Testis (tissue), 3 donors: ENCODE results near the gene LRRC49. TPM values are rescaled to one million over a fixed set of nuclear protein-coding genes. Genes with fewer than 3 reads are reported as not detected.

Experiments
- DNase-seq: peaks from one replicate; pipeline ENCODE4 v3.0.0-alpha.2; 2019
- H3K27ac ChIP-seq, 2 donors: fragments of 200-600 bp; sonication (generic); one replicate each; pipeline ENCODE4 v1.5.1; 2019
- H3K27me3 ChIP-seq: fragments of 200-600 bp; sonication (generic); one replicate; pipeline ENCODE4 v1.5.1; 2019
- H3K36me3 ChIP-seq: fragments of 200-600 bp; sonication (generic); one replicate; pipeline ENCODE4 v1.5.1; 2017; ENCODE audit warnings: low read depth; ENCODE audit errors: missing control alignments
- H3K4me1 ChIP-seq: fragments of 200-600 bp; sonication (generic); one replicate; pipeline ENCODE4 v1.5.1; 2019
- H3K4me3 ChIP-seq, 2 donors: fragments of 200-600 bp; sonication (generic); one replicate each; pipeline ENCODE4 v1.5.1; 2017 to 2019
- H3K9me3 ChIP-seq: fragments of 200-600 bp; sonication (generic); one replicate; pipeline ENCODE4 v1.5.1; 2017
- CTCF ChIP-seq, 3 experiments: fragments of 450-650 bp in 2 of 3; fragments of 200-600 bp in 1 of 3; sonication (generic) in 1 of 3; IDR thresholded peaks; one replicate each; pipeline ENCODE4 v1.5.1; 2016 to 2019; ENCODE audit warnings: antibody characterized with exemption in 3 of 3, mild to moderate bottlenecking in 2 of 3, moderate library complexity in 1 of 3
- POLR2A ChIP-seq: fragments of 450-650 bp; IDR thresholded peaks from one replicate; pipeline ENCODE4 v1.6.1; 2017; ENCODE audit warnings: antibody characterized with exemption, mild to moderate bottlenecking, moderate library complexity
- WGBS, 2 donors: methylation state at CpG; one replicate each; pipeline ENCODE4 v1.1.5; 2018; 5-methylcytosine and 5-hydroxymethylcytosine counted together
- intact Hi-C: fragments of 100-400 bp; cut with DNase I; formaldehyde crosslinking; loops from one replicate; pipeline ENCODE4 v1.15.1; 2023; ENCODE audit warnings: low total_unique reads
- polyA plus RNA-seq: library from polyadenylated mRNA; stranded (reverse); fragments of 350-450 nt; fragmentation: Illumina TruSeq; extraction: RNeasy Lipid Tissue Mini Kit (QIAGEN cat#74804); gene quantifications from one replicate; pipeline ENCODE4 v1.2.3, GENCODE V29; 2014; ENCODE audit warnings: low read depth, low replicate concordance; ENCODE audit not compliant: insufficient read depth
- total RNA-seq, 2 donors: library from RNA; depleted of rRNA; stranded (reverse); fragments of >200 nt; gene quantifications; one replicate each; pipeline ENCODE4 v1.2.3, GENCODE V29; 2016

Gene LRRC49
- total and polyA plus RNA-seq, 3 donors from 2014 or later, result 19.9 to 35.4 (median 22.4) TPM

GRCh38 chr15:70956201-70956995 lies 63.8 kb downstream of the LRRC49 start:
- WGBS, 2 donors, result 79 to 86% methylated on average over 3 of the region's 3 CpGs
- TF ChIP-seq CTCF (IDR thresholded peaks at IDR 0.05) (no peak), POLR2A (no peak)
- DNase-seq, result no peak
- intact Hi-C loops, result no loop called here
- Histone ChIP-seq H3K27ac (no peak overlapping the region), H3K36me3 (no peaks in the 10 kb centered on the region), H3K4me3 (no peak overlapping the region), H3K4me1 (no peaks in the 10 kb centered on the region), H3K9me3 (no peaks in the 10 kb centered on the region), H3K27me3 (no peaks in the 10 kb centered on the region)

- intact Hi-C loops, result no loop called here
These were observed 69.5 kb downstream of the LRRC49 start for GRCh38 chr15:70962084-70962483.

GRCh38 chr15:70963199-70963598 lies 70.6 kb downstream of the LRRC49 start:
- DNase-seq, result no peak
- no peaks in the 10 kb centered on the region for H3K27me3 ChIP-seq

More at GRCh38 chr15:70962084-70962483, 69.5 kb downstream of the LRRC49 start:
- Histone ChIP-seq H3K27me3 (no peaks in the 10 kb centered on the region), H3K4me1 (no peaks in the 10 kb centered on the region), H3K36me3 (no peaks in the 10 kb centered on the region), H3K9me3 (no peaks in the 10 kb centered on the region), H3K27ac (no peak overlapping the region), H3K4me3 (no peak overlapping the region)
- TF ChIP-seq POLR2A (no peak), CTCF (IDR thresholded peaks at IDR 0.05) (no peak)
- DNase-seq, result no peak

GRCh38 chr15:70964058-70964457 lies 71.4 kb downstream of the LRRC49 start:
- 90% methylated on average over 5 of the region's 5 CpGs for WGBS, 2 donors
- intact Hi-C loops, result no loop called here
- no peaks in the 10 kb centered on the region for H3K36me3 ChIP-seq

More at GRCh38 chr15:70963199-70963598, 70.6 kb downstream of the LRRC49 start:
- no peak overlapping the region for H3K27ac ChIP-seq
- H3K36me3 ChIP-seq, result no peaks in the 10 kb centered on the region
- TF ChIP-seq CTCF (IDR thresholded peaks at IDR 0.05) (no peak), POLR2A (no peak)
- H3K4me3 ChIP-seq, result no peak overlapping the region
- H3K4me1 ChIP-seq, result no peaks in the 10 kb centered on the region
- intact Hi-C loops, result no loop called here
- no peaks in the 10 kb centered on the region for H3K9me3 ChIP-seq
- WGBS, 2 donors, result 92 to 94% methylated on average over 1 of the region's 1 CpG

More at GRCh38 chr15:70964058-70964457, 71.4 kb downstream of the LRRC49 start:
- H3K27ac ChIP-seq, result no peak overlapping the region
- no peaks in the 10 kb centered on the region for H3K27me3 ChIP-seq
- TF ChIP-seq CTCF (IDR thresholded peaks at IDR 0.05), result no peak
- TF ChIP-seq POLR2A, result no peak
- no peak overlapping the region for H3K4me3 ChIP-seq
- no peak for DNase-seq
- H3K9me3 ChIP-seq, result no peaks in the 10 kb centered on the region
- no peaks in the 10 kb centered on the region for H3K4me1 ChIP-seq
